Gastroesophageal sphincter (tissue), 4 donors: Measurements from ENCODE around the gene SLC4A1AP. TPM values are rescaled to one million over a fixed set of nuclear protein-coding genes. Genes with fewer than 3 reads are reported as not detected.

Source experiments
- ATAC-seq: fragments of 150-250 bp; one replicate; pipeline ENCODE4 v1.9.1; 2016; ENCODE audit warnings: mild to moderate bottlenecking, moderate library complexity
- H3K27ac ChIP-seq, 4 donors: fragments of 200-600 bp; sonication (generic) in 3 of 4; 1 replicate in 3 of 4; 2 replicates in 1 of 4; pipeline ENCODE4 v1.5.1; 2016 to 2019
- H3K27me3 ChIP-seq: fragments of 200-600 bp; sonication (generic); one replicate; pipeline ENCODE4 v1.5.1; 2019
- H3K36me3 ChIP-seq, 2 donors: fragments of 200-600 bp; sonication (generic); one replicate each; pipeline ENCODE4 v1.5.1; 2019; ENCODE audit warnings: control low read depth in 1 of 2
- H3K4me1 ChIP-seq, 3 donors: fragments of 200-600 bp; sonication (generic); 1 replicate in 2 of 3; 2 replicates in 1 of 3; pipeline ENCODE4 v1.5.1; 2016 to 2019; ENCODE audit warnings: control low read depth in 2 of 3
- H3K4me3 ChIP-seq, 2 donors: fragments of 200-600 bp; sonication (generic); one replicate each; pipeline ENCODE4 v1.5.1; 2019; ENCODE audit warnings: mild to moderate bottlenecking in 1 of 2, moderate library complexity in 1 of 2
- H3K9me3 ChIP-seq, 3 donors: fragments of 200-600 bp; sonication (generic); one replicate each; pipeline ENCODE4 v1.5.1; 2017 to 2019; ENCODE audit warnings: control low read depth in 2 of 3
- CTCF ChIP-seq, 4 experiments: fragments of 200-600 bp in 2 of 4; fragments of 450-650 bp in 2 of 4; sonication (generic) in 1 of 4; IDR thresholded peaks; one replicate each; pipeline ENCODE4 v1.5.1; 2017 to 2019; ENCODE audit warnings: antibody characterized with exemption in 4 of 4, mild to moderate bottlenecking in 2 of 4, moderate library complexity in 2 of 4
- EP300 ChIP-seq: sonication (generic); formaldehyde crosslinking; IDR thresholded peaks from one replicate; pipeline ENCODE4 v1.6.1; 2017; ENCODE audit warnings: antibody characterized with exemption, mild to moderate bottlenecking
- POLR2A ChIP-seq, 2 donors: fragments of 450-650 bp; IDR thresholded peaks; one replicate each; pipeline ENCODE4 v1.6.1; 2017; ENCODE audit warnings: antibody characterized with exemption in 2 of 2, mild to moderate bottlenecking in 2 of 2, moderate library complexity in 1 of 2
- POLR2AphosphoS5 ChIP-seq: sonication (generic); formaldehyde crosslinking; IDR thresholded peaks from one replicate; pipeline ENCODE4 v1.6.1; 2017; ENCODE audit warnings: antibody characterized with exemption
- WGBS, 2 donors: methylation state at CpG; one replicate each; pipeline ENCODE4 v1.1.5; 2018; ENCODE audit warnings: low coverage in 1 of 2; 5-methylcytosine and 5-hydroxymethylcytosine counted together
- small RNA-seq, 4 donors: library from RNA; depleted of rRNA; stranded (forward); fragments of <200 nt; gene quantifications; one replicate each; pipeline ENCODE3, GENCODE V24; 2016
- total RNA-seq, 4 donors: library from RNA; depleted of rRNA; stranded (reverse); fragments of >200 nt; gene quantifications; one replicate each; pipeline ENCODE4 v1.1.0, GENCODE V29; 2016

Gene SLC4A1AP
- total RNA-seq, 4 donors from 2014 or later = 18.1 to 23.5 (median 21.4) TPM

- Histone ChIP-seq H3K27ac (peak overlapping the region in 2 of 4 donors; percentile 61 to 84), H3K27me3 (no peaks in the 10 kb centered on the region), H3K4me3 (no peak overlapping the region), H3K36me3 (no peaks in the 10 kb centered on the region), H3K4me1 (peaks cover 0 to 39% (median 11%) of the 10 kb centered on the region in 3 donors), H3K9me3 (no peaks in the 10 kb centered on the region)
- no peak for TF ChIP-seq POLR2AphosphoS5
- no peak for ATAC-seq
- 86 to 93% methylated on average over 3 to 11 of the region's 13 CpGs for WGBS, 2 donors
These were observed 74.8 kb downstream of the SLC4A1AP start for GRCh38 chr2:27738349-27739057.

- Histone ChIP-seq H3K27me3 (no peaks in the 10 kb centered on the region), H3K36me3 (no peaks in the 10 kb centered on the region), H3K9me3 (no peaks in the 10 kb centered on the region), H3K4me1 (peaks cover 0 to 39% (median 11%) of the 10 kb centered on the region in 3 donors), H3K27ac (no peak overlapping the region), H3K4me3 (no peak overlapping the region)
- ATAC-seq = no peak
- WGBS, 2 donors = 89 to 94% methylated on average over 3 to 4 of the region's 4 CpGs
- TF ChIP-seq CTCF (IDR thresholded peaks at IDR 0.05) (no peak), POLR2A (IDR thresholded peaks at IDR 0.05) (no peak), POLR2AphosphoS5 (no peak), EP300 (no peak)
These were observed 75.3 kb downstream of the SLC4A1AP start for GRCh38 chr2:27739058-27739373.

GRCh38 chr2:27741673-27742072 is 78.0 kb downstream of the SLC4A1AP start:
- Histone ChIP-seq H3K27me3 (no peaks in the 10 kb centered on the region), H3K36me3 (no peaks in the 10 kb centered on the region), H3K4me3 (no peak overlapping the region), H3K27ac (no peak overlapping the region), H3K4me1 (peaks cover 0 to 17% (median 0%) of the 10 kb centered on the region in 3 donors), H3K9me3 (no peaks in the 10 kb centered on the region)
- no peak for TF ChIP-seq EP300
- no peak for TF ChIP-seq POLR2A (IDR thresholded peaks at IDR 0.05)
- TF ChIP-seq CTCF (IDR thresholded peaks at IDR 0.05) = no peak
- no peak for TF ChIP-seq POLR2AphosphoS5
- 56 to 67% methylated on average over 2 to 3 of the region's 3 CpGs for WGBS, 2 donors
- no peak for ATAC-seq

GRCh38 chr2:27742571-27742970 is 78.9 kb downstream of the SLC4A1AP start:
- H3K36me3 ChIP-seq = no peaks in the 10 kb centered on the region
- H3K27ac ChIP-seq = no peak overlapping the region
- H3K9me3 ChIP-seq = no peaks in the 10 kb centered on the region
- no peaks in the 10 kb centered on the region for H3K27me3 ChIP-seq
- ATAC-seq = no peak
- no peak overlapping the region for H3K4me3 ChIP-seq
- TF ChIP-seq POLR2AphosphoS5 (no peak), CTCF (IDR thresholded peaks at IDR 0.05) (no peak), EP300 (no peak), POLR2A (IDR thresholded peaks at IDR 0.05) (no peak)
- peaks cover 0 to 8% (median 0%) of the 10 kb centered on the region in 3 donors for H3K4me1 ChIP-seq
- WGBS, 2 donors = 90 to 100% methylated on average over 1 to 9 of the region's 9 CpGs

Small RNA genes lying within 50 kb of the gene (small RNA-seq; reads per million reads assigned to genes)
- 0 reads per million in 4 donors for gene RF00340

Other genes starting within 250 kb of the SLC4A1AP start
- 10 to 100 TPM; 78.5 to 90.7 (median 89.1) TPM for gene NRBP1, start 235.3 kb upstream of the SLC4A1AP start, total RNA-seq
- 1 to 10 TPM in 1 of 4 donors, under 1 TPM in 1, not detected in 2; 0.94 to 1.1 TPM for gene KRTCAP3, start 221.5 kb upstream of the SLC4A1AP start, total RNA-seq
- 10 to 100 TPM; 17.9 to 34.8 (median 30.3) TPM for gene IFT172, start 174.1 kb upstream of the SLC4A1AP start, total RNA-seq
- 10 to 100 TPM in 2 of 4 donors, 1 to 10 TPM in 2; 7.0 to 11.7 (median 9.9) TPM for gene FNDC4, start 168.7 kb upstream of the SLC4A1AP start, total RNA-seq
- gene GCKR, start 167.1 kb upstream of the SLC4A1AP start, total RNA-seq = under 1 TPM in 1 of 4 donors, not detected in 3; 0.58 TPM
- 10 to 100 TPM; 32.3 to 52.1 (median 44.4) TPM for gene ZNF512, start 80.8 kb upstream of the SLC4A1AP start, total RNA-seq
- 10 to 100 TPM in 1 of 4 donors, 1 to 10 TPM in 3; 3.1 to 14.0 (median 5.0) TPM for gene CCDC121, start 34.9 kb upstream of the SLC4A1AP start, total RNA-seq
- gene GPN1, start 34.8 kb upstream of the SLC4A1AP start, total RNA-seq = 10 to 100 TPM; 20.9 to 34.5 (median 21.4) TPM
- 10 to 100 TPM; 15.1 to 31.9 (median 25.6) TPM for gene SUPT7L, start 275 bp upstream of the SLC4A1AP start, total RNA-seq
- 100 to 1,000 TPM; 216 to 448 (median 360) TPM for gene MRPL33, start 107.8 kb downstream of the SLC4A1AP start, total RNA-seq
- gene RBKS, start 226.5 kb downstream of the SLC4A1AP start, total RNA-seq = 1 to 10 TPM in 3 of 4 donors, under 1 TPM in 1; 0.81 to 2.4 (median 1.6) TPM
- 10 to 100 TPM; 28.5 to 43.6 (median 37.4) TPM for gene BABAM2, start 226.8 kb downstream of the SLC4A1AP start, total RNA-seq